ENCODE measurements around the gene AVL9. TPM values are rescaled to one million over a fixed set of nuclear protein-coding genes. Genes with fewer than 3 reads are reported as not detected.

Gene AVL9
- total and polyA plus RNA-seq, 9 of the 15 experiments (the other 6 are each of a cell fraction or from before 2014, with no cell fraction given) = 6.4 to 66.2 (median 30.1) TPM

DNA sequence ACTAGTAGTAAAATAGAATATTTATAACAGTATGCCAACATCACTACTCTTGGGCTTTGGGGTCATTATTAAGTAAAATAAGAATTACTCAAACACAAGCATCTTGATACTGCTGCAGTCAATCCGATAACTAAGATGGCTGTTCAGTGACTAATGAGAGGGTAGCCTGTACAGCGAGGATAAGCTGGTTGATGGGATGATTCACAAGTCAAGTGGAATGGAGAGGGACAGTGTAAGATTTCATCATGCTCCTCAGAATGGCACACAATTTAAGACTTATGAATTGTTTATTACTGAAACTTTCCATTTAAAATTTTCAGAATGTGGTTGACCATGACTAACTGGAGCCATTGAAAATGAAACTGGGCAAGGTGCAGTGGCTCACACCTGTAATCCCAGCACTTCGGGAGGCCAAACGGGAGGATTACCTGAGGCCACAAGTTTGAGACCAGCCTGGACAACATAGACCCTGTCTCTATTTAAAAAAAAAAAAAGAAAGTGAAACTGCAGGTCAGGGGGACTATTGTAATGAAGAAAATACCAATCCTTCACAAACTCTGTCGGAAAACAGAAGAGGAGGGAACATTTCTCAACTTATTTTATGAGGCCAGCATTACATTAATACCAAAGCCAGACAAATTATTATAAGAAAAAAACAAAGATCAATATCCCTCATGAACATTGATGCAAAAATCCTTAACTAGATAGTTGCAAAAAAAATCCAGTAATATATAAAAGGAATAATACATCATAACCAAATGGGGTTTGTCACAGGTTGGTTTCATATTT, 11.2 kb downstream of the AVL9 start (continued):
- TF ChIP-seq, protein P1, sequence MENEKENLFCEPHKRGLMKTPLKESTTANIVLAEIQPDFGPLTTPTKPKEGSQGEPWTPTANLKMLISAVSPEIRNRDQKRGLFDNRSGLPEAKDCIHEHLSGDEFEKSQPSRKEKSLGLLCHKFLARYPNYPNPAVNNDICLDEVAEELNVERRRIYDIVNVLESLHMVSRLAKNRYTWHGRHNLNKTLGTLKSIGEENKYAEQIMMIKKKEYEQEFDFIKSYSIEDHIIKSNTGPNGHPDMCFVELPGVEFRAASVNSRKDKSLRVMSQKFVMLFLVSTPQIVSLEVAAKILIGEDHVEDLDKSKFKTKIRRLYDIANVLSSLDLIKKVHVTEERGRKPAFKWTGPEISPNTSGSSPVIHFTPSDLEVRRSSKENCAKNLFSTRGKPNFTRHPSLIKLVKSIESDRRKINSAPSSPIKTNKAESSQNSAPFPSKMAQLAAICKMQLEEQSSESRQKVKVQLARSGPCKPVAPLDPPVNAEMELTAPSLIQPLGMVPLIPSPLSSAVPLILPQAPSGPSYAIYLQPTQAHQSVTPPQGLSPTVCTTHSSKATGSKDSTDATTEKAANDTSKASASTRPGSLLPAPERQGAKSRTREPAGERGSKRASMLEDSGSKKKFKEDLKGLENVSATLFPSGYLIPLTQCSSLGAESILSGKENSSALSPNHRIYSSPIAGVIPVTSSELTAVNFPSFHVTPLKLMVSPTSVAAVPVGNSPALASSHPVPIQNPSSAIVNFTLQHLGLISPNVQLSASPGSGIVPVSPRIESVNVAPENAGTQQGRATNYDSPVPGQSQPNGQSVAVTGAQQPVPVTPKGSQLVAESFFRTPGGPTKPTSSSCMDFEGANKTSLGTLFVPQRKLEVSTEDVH (IDR thresholded peaks at IDR 0.05; ENCODE audit: low read depth, partially characterized antibody) = no peak
- no peak for TF ChIP-seq KDM5B (IDR thresholded peaks at IDR 0.05; ENCODE audit: insufficient replicate concordance, low read depth, low read length)
- TF ChIP-seq SIX5 (IDR thresholded peaks at IDR 0.05; ENCODE audit: borderline replicate concordance in 1 of 2, insufficient read depth in 1 of 2, low read depth in 1 of 2, low read length in 2 of 2) = no peak
- peak; percentile 24; the same call in 1 of the 2 replicates for TF ChIP-seq ZNF384 (IDR thresholded peaks at IDR 0.05; ENCODE audit: low read depth, low read length)
- TF ChIP-seq NR2C2 (CRISPR knock-in tag; IDR thresholded peaks at IDR 0.05) = no peak
- TF ChIP-seq NR2C2 (tag; IDR thresholded peaks at IDR 0.05) = peak; percentile 57
- TF ChIP-seq ETV5 (CRISPR knock-in tag; IDR thresholded peaks at IDR 0.05; ENCODE audit: low read depth) = no peak
- TF ChIP-seq RHOXF2B (CRISPR knock-in tag; conservative IDR thresholded peaks at IDR 0.05) = 0 out of 2 replicates have a peak, but pooled peaks have one; percentile 41
- TF ChIP-seq SMARCB1 (IDR thresholded peaks at IDR 0.05; ENCODE audit: insufficient read length, low read depth) = peak; percentile 49
- TF ChIP-seq PML (IDR thresholded peaks at IDR 0.05; ENCODE audit: low read length) = peak; percentile 91
- TF ChIP-seq STAT5A (IDR thresholded peaks at IDR 0.05; ENCODE audit: borderline replicate concordance, low read length) = peak; percentile 88
- TF ChIP-seq C11orf30 (IDR thresholded peaks at IDR 0.05; ENCODE audit: low read depth) = no peak
- TF ChIP-seq FUS (optimal IDR thresholded peaks at IDR 0.05; ENCODE audit: low read depth, low read length) = no peak
- TF ChIP-seq ZNF431 (CRISPR knock-in tag; IDR thresholded peaks at IDR 0.05) = no peak
- TF ChIP-seq NFRKB (IDR thresholded peaks at IDR 0.05; ENCODE audit: low read depth) = peak; percentile 97
- no peak for TF ChIP-seq ZNF586 (CRISPR knock-in tag; conservative IDR thresholded peaks at IDR 0.05)
- TF ChIP-seq HMBOX1 (IDR thresholded peaks at IDR 0.05) = peak; percentile 98
- TF ChIP-seq RBM39 (optimal IDR thresholded peaks at IDR 0.05; ENCODE audit: low read depth, low read length) = no peak
- TF ChIP-seq CBX5 (IDR thresholded peaks at IDR 0.05; ENCODE audit: borderline replicate concordance, low read depth) = no peak
- TF ChIP-seq, protein P2, sequence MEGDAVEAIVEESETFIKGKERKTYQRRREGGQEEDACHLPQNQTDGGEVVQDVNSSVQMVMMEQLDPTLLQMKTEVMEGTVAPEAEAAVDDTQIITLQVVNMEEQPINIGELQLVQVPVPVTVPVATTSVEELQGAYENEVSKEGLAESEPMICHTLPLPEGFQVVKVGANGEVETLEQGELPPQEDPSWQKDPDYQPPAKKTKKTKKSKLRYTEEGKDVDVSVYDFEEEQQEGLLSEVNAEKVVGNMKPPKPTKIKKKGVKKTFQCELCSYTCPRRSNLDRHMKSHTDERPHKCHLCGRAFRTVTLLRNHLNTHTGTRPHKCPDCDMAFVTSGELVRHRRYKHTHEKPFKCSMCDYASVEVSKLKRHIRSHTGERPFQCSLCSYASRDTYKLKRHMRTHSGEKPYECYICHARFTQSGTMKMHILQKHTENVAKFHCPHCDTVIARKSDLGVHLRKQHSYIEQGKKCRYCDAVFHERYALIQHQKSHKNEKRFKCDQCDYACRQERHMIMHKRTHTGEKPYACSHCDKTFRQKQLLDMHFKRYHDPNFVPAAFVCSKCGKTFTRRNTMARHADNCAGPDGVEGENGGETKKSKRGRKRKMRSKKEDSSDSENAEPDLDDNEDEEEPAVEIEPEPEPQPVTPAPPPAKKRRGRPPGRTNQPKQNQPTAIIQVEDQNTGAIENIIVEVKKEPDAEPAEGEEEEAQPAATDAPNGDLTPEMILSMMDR (IDR thresholded peaks at IDR 0.05 in 2 of 3, conservative IDR thresholded peaks at IDR 0.05 in 1 of 3; ENCODE audit: insufficient read depth in 2 of 3, low read depth in 1 of 3, low read length in 3 of 3) = no peak
- TF ChIP-seq GMEB1 (CRISPR knock-in tag; IDR thresholded peaks at IDR 0.05) = no peak
- TF ChIP-seq EZH2 (IDR thresholded peaks at IDR 0.05; ENCODE audit: borderline replicate concordance, low read depth, low read length) = no peak

Measured in K562 (cell line).